HUDEP-2 (cell line): ENCODE data around the gene PQBP1.
"Not testable (repeated sequence)": the region's sequence is repeated elsewhere in the genome, so short reads cannot be mapped to it uniquely, and the experiment has no call there.

ENCODE experiments used
- DNase-seq, 76 experiments: peaks; one replicate each; lab custom pipeline; 2025; ENCODE audit not compliant: unreplicated experiment in 76 of 76; lab: John Stamatoyannopoulos, UW

PQBP1 gene, protein sequence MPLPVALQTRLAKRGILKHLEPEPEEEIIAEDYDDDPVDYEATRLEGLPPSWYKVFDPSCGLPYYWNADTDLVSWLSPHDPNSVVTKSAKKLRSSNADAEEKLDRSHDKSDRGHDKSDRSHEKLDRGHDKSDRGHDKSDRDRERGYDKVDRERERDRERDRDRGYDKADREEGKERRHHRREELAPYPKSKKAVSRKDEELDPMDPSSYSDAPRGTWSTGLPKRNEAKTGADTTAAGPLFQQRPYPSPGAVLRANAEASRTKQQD

DNA sequence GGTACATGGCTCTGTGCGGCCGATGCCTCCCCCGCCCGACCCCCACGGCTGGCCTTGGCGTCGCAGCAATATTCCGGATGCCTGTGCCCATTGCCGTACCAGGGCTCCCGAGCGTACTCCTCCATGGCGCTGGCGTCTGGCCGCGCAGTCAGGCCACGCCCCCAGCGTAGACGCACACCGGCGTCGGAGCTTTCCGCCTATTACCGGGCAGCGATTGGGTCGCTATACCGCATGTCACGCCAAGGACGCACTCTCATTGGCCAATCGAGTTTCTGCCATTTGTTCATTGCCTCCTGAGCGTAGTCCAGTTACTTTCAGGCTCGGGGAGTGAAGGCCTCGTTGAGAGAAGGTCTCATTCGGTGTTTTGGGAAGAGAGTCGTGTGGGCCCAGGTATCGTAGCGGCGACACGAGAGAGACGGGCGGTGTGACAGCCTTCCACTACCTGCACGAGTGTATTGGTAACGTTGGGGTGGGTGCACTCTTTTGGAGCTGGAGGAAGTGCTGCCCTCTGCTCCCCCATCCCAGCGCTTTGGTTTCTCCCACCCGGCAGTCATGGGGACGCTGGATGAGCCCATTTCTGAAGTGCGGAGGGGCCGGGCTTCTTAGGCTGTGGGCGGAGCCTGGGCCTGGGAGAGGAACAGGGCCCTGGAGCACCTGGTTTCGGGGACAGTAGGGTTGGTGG, at the start of gene PQBP1, which contains the start of gene TIMM17B:
PQBP1 (plus strand) TSS at position 306 of the 682 bp plus-strand sequence. CDS start 580 bp downstream, outside the sequence.
TIMM17B (minus strand) TSS at position 144 of the 682 bp plus-strand sequence; CDS start at position 125, 19 bp downstream.
- peak in 75 of 76 experiments; percentile 18 to 91 (median 80) for DNase-seq

DNA sequence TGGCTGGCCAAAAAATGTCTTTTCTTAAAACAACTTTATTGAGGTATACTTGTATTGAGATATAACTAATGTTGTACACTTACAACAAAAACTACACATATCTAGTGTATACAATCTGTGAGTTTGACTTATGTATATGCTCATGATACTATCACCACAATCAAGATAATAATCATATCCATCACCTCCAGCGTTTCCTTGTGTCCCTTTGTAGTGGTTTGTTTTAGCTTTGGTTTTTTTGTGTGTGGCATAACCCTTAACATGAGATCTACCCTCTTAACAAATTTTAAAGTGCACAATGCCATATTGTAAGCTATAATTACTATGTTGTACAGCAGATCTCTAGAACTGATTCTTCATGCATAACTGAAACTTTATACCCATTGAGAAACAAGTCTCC, 48.9 kb upstream of the PQBP1 start:
- no peak for DNase-seq

DNA sequence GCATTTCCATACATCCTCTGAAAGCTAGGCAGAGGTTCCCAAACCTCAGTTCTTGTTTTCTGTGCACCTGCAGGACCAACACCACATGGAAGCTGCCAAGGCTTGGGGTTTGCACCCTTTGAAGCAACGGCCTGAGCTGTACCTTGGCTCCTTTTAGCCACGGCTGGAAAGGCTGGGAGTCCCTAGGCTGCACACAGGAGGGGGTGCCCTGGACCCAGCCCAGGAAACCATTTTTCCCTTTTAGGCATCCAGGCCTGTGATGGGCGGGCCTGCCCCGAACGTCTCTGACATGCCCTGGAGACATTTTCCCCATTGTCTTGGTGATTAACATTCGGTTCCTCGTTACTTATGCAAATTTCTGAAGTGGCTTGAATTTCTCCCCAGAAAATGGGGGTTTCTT, 44.9 kb upstream of the PQBP1 start:
- DNase-seq, result no peak

DNA sequence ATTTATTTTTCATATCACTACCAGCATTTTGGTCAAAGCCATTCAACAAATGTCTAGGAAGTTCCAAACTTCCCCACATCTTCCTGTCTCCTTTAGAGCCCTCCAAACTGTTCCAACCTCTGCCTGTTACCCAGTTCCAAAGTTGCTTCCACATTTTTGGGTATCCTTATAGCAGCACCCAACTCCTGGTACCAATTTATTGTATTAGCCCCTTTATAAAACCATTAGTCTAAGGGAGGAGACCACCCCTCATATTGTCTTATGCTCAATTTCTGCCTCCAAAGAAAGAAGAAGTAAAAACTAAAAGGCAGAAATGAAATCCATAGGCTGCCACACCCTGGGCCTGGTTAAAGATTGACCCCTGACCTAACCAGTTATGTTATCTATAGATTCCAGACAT, 44.2 kb upstream of the PQBP1 start:
- DNase-seq, result not testable (repeated sequence)

DNA sequence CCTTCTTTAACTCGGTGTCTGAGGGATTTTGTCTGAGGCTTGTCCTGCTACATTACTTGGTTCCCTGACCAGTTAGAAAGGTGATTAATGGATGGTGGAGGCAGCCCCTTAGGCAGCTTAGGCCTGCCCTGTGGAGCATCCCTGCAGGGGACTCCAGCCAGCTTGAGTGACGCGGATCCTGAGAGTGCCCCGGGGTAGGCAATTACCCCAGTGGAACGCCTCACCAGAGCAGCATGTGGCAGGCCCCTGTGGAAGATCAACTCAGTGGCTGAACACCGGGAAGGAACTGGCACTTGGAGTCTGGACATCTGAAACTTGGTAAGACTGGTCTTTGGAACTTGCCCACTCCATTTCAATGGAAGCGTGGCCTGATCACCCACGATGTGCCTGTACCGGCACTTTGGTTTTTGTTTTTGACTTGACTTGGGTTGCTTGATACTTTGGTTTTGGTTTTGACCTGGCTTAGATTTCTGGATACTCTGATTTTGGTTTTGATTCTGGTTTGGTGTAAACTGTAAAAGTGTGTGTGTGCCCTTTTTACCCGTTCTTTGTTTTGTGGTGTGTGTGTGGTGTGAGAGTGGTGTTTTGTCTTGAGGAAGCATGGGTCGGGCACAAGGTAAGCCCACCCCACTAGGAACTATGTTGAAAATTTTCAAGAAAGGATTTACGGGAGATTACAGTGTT, 43.5 kb upstream of the PQBP1 start:
- not testable (repeated sequence) for DNase-seq

DNA sequence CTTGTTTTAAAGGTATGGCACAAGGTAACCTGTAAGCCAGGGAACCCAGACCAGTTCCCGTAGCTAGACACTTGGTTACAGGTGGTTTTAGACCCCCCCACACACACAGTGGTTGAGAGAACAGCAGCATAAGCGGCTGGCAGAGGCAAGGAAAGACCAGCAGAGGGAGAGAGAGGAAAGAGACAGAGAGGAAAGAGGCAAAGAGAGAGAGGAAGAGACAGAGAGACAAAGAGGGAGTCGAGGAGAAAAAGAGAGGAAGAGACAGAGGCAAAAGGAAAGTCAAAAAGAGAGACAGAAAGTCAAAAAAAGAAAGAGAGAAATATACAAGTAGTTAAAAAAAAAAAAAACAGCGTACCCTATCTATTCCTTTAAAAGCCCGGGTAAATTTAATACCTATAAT, 42.8 kb upstream of the PQBP1 start:
- DNase-seq, result peak in 8 of 76 experiments; percentile 2 to 17 (median 10)

DNA sequence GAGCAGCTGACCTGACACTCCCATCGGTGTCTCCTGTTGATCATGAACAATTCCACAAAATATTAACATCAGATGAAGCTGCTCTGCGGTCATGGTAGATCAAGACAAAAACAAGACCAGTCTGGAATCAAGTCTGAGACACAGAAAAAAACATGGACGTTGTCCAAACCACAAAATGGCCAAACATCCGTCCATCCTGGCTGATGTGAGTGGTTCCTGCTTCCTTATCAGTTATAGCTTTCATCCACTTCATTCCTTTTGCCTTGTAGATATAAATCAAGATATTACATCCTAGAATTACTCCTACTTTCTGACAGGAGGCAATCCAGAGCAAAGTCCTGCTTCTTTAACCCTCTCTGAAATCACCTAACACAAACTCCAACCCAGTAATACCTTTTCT, 33.5 kb upstream of the PQBP1 start:
- peak in 1 of 76 experiments; percentile 0 for DNase-seq

DNA sequence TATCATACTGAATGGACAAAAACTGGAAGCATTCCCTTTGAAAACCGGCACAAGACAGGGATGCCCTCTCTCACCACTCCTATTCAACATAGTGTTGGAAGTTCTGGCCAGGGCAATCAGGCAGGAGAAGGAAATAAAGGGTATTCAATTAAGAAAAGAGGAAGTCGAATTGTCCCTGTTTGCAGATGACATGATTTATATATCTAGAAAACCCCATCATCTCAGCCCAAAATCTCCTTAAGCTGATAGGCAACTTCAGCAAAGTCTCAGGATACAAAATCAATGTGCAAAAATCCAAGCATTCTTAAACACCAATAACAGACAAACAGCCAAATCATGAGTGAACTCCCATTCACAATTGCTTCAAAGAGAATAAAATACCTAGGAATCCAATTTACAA, 25.7 kb upstream of the PQBP1 start:
- not testable (repeated sequence) for DNase-seq

DNA sequence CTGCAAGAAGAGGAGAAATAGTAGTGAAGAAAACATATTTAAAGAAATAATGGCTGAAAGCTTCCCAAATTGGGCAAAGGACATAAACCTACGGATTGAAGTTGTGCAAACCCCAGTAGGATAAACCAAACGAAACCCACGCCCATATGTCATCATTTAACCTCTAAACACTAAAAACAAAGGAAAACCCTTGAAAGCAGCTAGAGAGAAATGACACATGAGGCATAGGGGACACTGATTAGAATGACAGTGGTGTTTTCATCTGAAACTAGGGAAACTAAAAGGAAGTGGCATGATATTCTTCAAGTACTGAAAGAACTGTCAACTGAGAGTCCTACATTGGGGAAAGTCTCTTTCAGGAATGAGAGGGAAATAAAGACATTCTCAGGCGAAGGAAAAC, 20.8 kb upstream of the PQBP1 start:
- DNase-seq, result not testable (repeated sequence)

DNA sequence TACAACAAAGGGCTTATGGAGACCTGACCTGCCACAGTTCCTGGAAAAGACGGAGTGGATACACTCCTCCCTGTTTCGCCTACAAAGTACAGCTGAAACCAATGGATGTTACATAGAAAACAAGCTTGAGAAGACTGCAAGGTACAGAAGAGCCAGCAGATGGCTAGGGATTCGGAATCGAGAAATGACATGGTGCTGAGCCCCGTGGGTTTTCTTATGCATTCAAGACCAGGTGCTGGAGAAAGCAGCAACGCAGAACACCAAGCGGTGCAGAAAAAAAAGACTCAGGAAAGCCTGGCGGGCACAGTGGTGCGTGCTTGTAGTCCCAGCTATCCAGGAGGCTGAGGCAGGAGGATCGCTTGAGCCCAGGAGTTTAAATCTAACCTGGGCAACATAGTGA, 14.0 kb upstream of the PQBP1 start:
- no peak for DNase-seq

DNA sequence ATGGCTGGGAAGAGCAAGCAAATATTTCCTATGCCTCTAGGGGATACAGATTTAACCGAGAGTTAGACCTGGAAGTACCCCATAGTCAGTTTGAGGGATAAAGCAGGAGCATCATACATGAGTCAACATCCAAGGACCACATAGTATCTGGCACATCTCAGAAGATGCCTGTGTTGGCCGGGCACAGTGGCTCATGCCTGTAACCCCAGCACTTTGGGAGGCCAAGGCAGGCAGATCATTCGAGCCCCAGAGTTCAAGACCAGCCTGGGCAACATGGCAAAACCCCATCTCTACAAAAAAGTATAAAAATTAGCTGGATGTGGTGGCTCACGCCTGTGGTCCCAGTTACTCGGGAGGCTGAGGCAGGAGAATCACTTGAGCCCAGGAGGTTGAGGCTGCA, 11.1 kb upstream of the PQBP1 start:
- DNase-seq, result not testable (repeated sequence)

DNA sequence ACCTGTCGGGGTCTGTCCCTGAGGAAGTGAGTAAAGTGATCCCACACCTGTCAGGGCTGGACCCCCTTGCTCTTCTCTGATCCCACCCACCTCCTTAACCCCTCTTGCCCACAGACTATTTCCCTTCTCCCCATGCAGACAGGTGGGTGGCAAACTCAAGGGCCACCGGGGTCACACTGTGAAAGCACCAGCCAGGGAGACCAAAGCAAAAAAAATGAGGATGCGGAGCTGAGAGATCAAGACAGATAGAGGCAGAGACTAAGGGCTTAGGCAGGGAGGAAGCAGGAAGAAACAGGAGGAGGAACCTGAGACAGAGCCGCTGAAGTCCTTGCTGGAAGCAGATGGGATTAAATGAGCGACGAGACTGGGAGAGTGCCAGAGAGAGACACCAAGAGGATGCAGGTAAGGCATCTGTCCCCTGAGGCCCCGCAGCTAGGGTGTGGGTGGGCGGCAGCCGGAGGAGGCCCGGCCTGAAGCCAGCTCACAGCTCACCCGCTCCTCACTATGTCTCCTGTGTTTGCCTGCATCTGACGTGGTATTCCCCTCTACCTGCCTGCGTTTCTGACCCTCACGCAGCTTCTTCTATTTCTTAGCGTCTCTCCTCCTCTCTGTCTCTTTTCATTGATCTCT, 7.3 kb upstream of the PQBP1 start:
- no peak for DNase-seq

DNA sequence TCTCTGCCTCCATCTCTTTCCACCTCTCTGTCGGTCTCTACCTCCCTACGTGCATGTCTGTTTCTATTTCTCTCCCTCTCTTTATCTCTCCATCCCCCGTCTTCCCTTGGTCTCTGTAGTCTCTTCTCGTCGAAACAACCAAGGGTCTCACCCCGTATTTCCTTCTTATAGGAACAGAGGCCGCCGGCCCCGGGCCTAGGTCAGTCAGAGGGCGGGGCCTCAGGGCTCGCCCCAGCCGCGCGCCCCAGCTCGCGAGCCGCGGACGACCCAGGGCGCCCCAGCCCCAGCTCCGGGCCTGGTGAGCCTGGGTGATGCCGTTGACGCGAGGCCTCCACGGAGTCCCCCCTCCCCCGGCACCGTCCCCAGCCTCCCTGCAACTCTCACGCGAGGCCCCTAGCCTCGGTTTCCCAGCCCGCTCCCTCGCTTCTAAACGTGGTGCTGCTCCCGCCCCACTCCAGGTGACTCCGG, 6.8 kb upstream of the PQBP1 start:
- no peak for DNase-seq

DNA sequence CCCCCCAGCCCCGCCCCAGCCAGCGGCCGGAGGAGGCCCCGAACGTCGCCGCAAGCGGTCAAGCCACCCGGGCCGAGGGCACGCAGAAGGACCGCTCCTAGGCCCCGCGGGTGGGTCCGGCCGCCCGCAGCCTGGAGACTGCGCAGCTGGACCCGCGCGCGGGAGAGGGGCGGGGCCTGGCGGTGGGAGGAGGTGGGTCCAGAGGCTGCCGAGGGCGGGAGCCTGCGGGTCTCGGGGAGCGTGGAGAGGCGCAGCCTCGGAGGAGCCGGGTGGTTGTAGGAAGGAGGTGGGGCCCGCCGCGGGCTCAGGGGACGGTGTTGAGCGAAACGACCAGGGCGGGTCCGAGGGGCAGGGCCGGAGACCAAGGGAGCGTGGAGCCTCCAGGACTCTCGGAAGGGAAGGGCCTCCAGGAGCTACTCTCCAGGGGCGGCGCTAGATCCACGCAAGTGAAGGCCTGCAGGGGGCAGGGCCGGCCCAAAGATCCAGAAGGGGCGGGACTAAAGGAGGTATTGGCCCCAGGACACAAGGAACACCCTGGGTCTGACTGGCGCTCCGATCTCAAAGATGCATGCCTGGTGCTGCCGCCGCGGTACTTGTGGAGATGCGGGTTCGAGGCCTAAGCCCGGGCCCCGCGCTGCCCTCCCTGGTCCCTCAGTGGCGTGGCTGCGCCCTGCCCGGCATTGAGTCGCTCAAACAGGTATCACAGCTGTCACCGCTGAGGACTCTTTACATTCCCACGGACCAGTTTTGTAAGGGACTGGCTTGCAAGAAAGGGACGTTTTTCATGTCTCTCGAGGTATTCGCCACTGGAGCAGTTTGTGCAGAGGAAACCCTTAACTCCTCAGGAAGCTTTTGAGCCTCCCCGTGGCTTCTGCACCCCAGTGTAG, 6.1 kb upstream of the PQBP1 start:
- DNase-seq, result peak in 72 of 76 experiments; percentile 8 to 81 (median 60)

DNA sequence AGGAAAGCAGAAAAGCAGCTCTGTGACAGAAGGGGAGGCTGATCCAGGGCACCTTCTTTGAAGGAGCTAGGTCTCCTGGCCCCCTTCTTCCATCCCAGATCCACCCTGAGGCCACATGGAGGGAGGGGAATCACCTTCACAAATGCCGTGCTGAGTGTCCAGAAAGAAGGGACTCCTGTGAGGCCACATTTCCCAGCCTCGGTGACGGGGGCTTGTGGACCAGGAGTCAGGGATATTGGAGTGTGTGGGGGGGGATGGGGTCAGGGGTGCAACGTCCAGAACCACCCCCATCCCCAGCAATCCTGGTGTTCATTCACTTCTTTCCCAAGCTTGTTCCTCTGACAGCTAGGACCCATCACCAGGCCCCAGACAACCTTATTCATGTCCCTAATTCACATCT, 4.8 kb upstream of the PQBP1 start:
- no peak for DNase-seq

DNA sequence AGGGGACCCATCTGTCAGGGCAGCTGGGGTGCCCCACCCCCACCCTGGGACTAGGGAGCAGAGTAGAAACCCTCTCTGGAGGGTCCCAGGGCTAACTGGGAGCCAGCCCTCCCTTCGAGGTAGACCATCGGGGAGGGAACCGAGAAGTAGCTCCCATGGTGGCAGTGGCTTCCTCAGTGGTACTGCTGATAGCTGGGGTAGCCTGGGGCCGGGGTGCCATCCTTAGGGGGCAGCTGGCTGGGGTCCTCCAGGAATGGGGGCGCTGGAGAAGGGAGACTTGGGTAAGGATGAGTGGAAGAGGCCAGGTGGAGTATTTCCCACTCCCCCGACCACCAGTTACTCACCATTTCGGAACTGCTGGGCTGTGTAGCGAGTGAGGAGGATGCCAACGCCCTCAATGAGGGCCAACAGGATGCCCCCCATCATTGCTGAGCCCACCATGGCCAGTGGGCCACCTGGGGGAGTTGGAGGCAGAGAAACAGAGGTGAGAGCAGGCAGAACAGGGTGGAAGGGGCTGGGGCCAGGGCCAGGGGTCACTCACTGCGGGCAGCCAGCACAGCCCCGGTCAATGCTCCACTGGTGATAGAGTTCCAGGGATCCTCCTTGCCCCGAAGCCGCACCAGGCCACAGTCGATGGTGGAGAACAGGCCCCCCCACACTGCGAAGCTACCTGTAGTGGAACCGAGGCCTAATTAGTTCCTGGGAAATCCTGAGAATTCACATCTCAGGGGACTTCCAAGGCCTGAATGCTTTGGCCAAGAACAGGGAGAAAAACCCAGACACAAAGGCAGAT, 4.0 kb upstream of the PQBP1 start:
- no peak for DNase-seq

DNA sequence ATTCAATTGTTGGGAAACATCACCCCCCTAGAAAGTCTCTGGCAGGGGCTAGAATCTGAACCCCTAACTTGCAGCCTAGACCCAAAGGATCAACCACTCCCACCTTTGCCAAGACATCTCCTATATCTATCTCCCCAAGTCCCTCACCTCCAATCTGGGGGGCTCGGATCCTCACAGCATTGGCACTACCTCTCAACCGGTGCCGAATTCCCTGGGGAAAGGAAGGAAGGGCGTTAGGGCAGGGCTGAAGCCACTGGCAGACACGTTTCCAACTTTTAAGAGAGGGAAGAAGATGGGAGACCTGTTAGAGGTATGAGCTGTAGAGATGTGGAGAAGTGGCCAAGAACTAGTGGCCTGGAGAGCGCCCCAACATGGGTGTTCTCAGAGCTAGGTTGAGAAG, 2.8 kb upstream of the PQBP1 start:
- DNase-seq, result no peak

DNA sequence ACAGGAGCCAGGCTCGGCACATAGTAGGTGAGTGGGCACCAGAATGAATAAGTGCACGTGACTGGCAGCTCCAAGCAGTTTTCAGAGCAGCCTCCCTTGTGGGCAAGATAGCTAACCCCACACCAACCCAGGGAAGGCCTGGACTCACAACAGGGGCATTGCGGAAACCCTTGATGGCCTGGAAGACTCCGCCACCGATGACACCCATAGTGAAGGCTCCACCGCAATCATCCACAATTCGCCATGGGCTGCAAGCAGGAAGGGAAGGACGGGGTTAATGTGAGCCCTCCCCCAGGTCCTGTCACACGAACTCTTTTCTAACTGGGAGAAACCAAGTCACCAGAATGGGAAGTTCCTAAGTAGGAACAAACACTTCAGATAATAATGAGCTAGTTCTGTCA, 1.1 kb upstream of the PQBP1 start:
- peak in 3 of 76 experiments; percentile 11 to 36 (median 31) for DNase-seq

DNA sequence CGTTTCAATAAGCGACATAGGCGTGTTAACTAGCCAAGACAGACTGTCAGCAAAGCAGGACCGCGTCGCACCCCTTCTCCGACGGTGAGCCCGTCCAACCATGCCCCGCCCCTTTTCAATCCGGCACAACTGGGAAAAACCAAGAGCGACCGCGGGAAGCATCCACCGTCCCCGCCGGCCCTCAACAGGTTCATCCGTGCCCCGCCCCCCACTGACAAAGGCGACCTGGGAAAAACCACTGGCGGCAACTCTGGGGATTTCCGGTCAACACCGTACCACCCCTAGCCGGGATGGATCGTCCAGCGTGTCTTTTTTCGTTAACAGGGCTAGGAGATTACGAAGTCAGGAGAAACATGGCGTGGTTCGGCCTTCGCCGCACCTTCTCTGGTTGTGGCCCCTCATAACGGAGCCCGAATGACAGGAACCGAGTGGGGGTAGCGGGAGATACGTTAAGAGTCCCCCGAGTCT, 539 bp upstream of the PQBP1 start:
- DNase-seq, result peak in 73 of 76 experiments; percentile 4 to 76 (median 58)
